K562 (cell line): ENCODE results near the gene NKAIN4.

Experiments used
- E2F3 ChIP-seq: fragments of 250-450 bp; sonication (Bioruptor Pico); IDR thresholded peaks from 2 replicates; pipeline ENCODE4 v1.4.0; 2020; ENCODE audit warnings: mild to moderate bottlenecking
- ELF2 ChIP-seq: fragments of 250-450 bp; sonication (Bioruptor Pico); IDR thresholded peaks from 2 replicates; pipeline ENCODE4 v1.5.0; 2021; ENCODE audit warnings: mild to moderate bottlenecking
- RBBP5 ChIP-seq: fragments of 200-600 bp; sonication (generic); IDR thresholded peaks from 2 replicates; pipeline ENCODE4 v1.6.1; 2012; ENCODE audit warnings: borderline replicate concordance, mild to moderate bottlenecking, low read length, control low read depth, inconsistent platforms; ENCODE audit not compliant: insufficient read depth, poor library complexity, severe bottlenecking
- TCF3 ChIP-seq: sonication (generic); formaldehyde crosslinking; IDR thresholded peaks from 2 replicates; pipeline ENCODE4 v1.4.0; 2020; ENCODE audit warnings: mild to moderate bottlenecking, missing genetic modification reagents
- ZNF143 ChIP-seq: sonication (generic); formaldehyde crosslinking; IDR thresholded peaks from 2 replicates; pipeline ENCODE4 v1.9.0; 2022; ENCODE audit warnings: mild to moderate bottlenecking, missing genetic modification reagents
- ZNF274 ChIP-seq: IDR thresholded peaks from 2 replicates; pipeline ENCODE4 v1.6.1; 2011; ENCODE audit warnings: low read depth, mild to moderate bottlenecking, low read length, moderate library complexity, borderline replicate concordance

GRCh38 chr20:63270606-63271325 is 16.5 kb upstream of the NKAIN4 start:
- no peak for TF ChIP-seq E2F3 (CRISPR knock-in tag)
- no peak for TF ChIP-seq ELF2
- TF ChIP-seq TCF3 (CRISPR knock-in tag): no peak
- no peak for TF ChIP-seq ZNF274
- no peak for TF ChIP-seq RBBP5
- no peak for TF ChIP-seq ZNF143 (CRISPR knock-in tag)
